ENCODE data around the gene WEE2.

- TF ChIP-seq HMGXB4 (CRISPR knock-in tag; IDR thresholded peaks at IDR 0.05) (no peak), CTCF (IDR thresholded peaks at IDR 0.05) (no peak), TEAD4 (CRISPR knock-in tag; IDR thresholded peaks at IDR 0.05) (no peak), E2F5 (CRISPR knock-in tag; IDR thresholded peaks at IDR 0.05) (no peak), PREB (CRISPR knock-in tag; IDR thresholded peaks at IDR 0.05; ENCODE audit: borderline replicate concordance) (no peak), MAX (CRISPR knock-in tag; IDR thresholded peaks at IDR 0.05) (no peak)
Measured at GRCh38 chr7:141700848-141701371, 7.2 kb upstream of the WEE2 start.
